Measurements from ENCODE around the gene ZNF611.
"Not testable (repeated sequence)": the region's sequence is repeated elsewhere in the genome, so short reads cannot be mapped to it uniquely, and the experiment has no call there.

DNA sequence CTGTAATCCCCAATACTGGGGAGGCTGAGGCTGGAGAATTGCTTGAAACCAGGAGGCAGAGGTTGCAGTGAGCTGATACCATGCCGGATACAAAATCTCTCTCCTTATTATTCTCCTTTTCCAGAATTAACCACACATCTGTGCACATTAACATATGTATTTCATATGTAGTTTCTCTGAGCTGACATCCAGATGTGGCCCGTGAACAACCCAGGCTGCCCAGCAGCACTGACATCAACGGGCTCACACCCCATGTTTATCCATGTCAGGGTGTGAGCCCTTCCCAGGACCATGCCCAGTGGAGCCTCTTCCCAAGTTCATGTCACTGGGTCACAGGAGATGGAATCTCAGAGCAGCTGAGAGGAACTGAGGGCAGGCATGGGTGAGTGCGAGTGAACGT is 19.5 kb downstream of the ZNF611 start:
- TF ChIP-seq, protein P1, sequence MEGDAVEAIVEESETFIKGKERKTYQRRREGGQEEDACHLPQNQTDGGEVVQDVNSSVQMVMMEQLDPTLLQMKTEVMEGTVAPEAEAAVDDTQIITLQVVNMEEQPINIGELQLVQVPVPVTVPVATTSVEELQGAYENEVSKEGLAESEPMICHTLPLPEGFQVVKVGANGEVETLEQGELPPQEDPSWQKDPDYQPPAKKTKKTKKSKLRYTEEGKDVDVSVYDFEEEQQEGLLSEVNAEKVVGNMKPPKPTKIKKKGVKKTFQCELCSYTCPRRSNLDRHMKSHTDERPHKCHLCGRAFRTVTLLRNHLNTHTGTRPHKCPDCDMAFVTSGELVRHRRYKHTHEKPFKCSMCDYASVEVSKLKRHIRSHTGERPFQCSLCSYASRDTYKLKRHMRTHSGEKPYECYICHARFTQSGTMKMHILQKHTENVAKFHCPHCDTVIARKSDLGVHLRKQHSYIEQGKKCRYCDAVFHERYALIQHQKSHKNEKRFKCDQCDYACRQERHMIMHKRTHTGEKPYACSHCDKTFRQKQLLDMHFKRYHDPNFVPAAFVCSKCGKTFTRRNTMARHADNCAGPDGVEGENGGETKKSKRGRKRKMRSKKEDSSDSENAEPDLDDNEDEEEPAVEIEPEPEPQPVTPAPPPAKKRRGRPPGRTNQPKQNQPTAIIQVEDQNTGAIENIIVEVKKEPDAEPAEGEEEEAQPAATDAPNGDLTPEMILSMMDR (IDR thresholded peaks at IDR 0.05) = not testable (repeated sequence)
- TF ChIP-seq EZH2 (IDR thresholded peaks at IDR 0.05) = not testable (repeated sequence)
